Right cardiac atrium (tissue), 5 donors: ENCODE results near the gene AMIGO3. TPM values are rescaled to one million over a fixed set of nuclear protein-coding genes. Genes with fewer than 3 reads are reported as not detected.
"Not testable (repeated sequence)": the region's sequence is repeated elsewhere in the genome, so short reads cannot be mapped to it uniquely, and the experiment has no call there.

Experiments used
- ATAC-seq, 2 donors: fragments of 200-7000 bp; cut with Tn5 transposase; one replicate each; pipeline versions ENCODE4 v1.8.0 to v1.9.1; 2020; ENCODE audit warnings: moderate library complexity in 2 of 2, mild to moderate bottlenecking in 1 of 2
- DNase-seq, 3 donors: peaks; one replicate each; pipeline ENCODE4 v3.0.0-alpha.2; 2020
- H3K27ac ChIP-seq: one replicate; pipeline ENCODE4 v1.5.1; 2013; ENCODE audit warnings: mild to moderate bottlenecking, low read length, control low read depth, moderate library complexity
- H3K27me3 ChIP-seq: one replicate; pipeline ENCODE4 v1.6.1; 2013; ENCODE audit not compliant: control insufficient read depth, insufficient read depth
- H3K4me1 ChIP-seq: one replicate; pipeline ENCODE4 v1.6.1; 2013; ENCODE audit warnings: low read length; ENCODE audit not compliant: control insufficient read depth, insufficient read depth
- H3K4me3 ChIP-seq: one replicate; pipeline ENCODE4 v1.5.1; 2013; ENCODE audit warnings: low read length, control low read depth
- H3K9me3 ChIP-seq: one replicate; pipeline ENCODE4 v1.6.1; 2013; ENCODE audit warnings: low read length; ENCODE audit not compliant: control insufficient read depth
- WGBS: extraction: QIAGEN DNeasy Blood & Tissue Kit; methylation state at CpG from one replicate; pipeline ENCODE4 v1.1.7; 2013; 5-methylcytosine and 5-hydroxymethylcytosine counted together
- intact Hi-C, 4 donors: fragments of 100-400 bp; cut with DNase I; formaldehyde crosslinking; loops; one replicate each; pipeline versions ENCODE4 v1.11.0 to v1.14.0; 2022 to 2023
- polyA plus RNA-seq: library from polyadenylated mRNA; stranded (reverse); fragments of 200-250 nt; gene quantifications from one replicate; pipeline ENCODE4 v1.2.3, GENCODE V29; 2013
- total RNA-seq, 4 donors: library from RNA; stranded (reverse); fragmentation: NEBNext Ultra II Directional; extraction: Animal tissue kit (Norgen Biotek cat#: 25700); gene quantifications; one replicate each; pipeline ENCODE4 v1.2.1, GENCODE V29; 2021
- donor health status: healthy with polysubstance abuse.
- donor health status: DM: no; HTN: yes; CAD: no.
- donor health status: DM: no; HTN: no; CAD: no.
- donor health status: DM: no; HTN: yes; CAD: no; lungs with severe emphysema.
- donor health status: DM: yes; HTN: yes; CAD: no.

The AMIGO3 gene
- total and polyA plus RNA-seq, 5 donors = 0.09 to 0.57 TPM; not detected in 3

- intact Hi-C loops, ATAC-seq, H3K4me1 ChIP-seq, H3K27me3 ChIP-seq, H3K27ac ChIP-seq, H3K9me3 ChIP-seq, H3K4me3 ChIP-seq: not testable (repeated sequence)
- peak in 2 of 3 donors; percentile 14 to 59 for DNase-seq
- WGBS = 18% methylated on average over 35 of the region's 36 CpGs
Measured at GRCh38 chr3:49685846-49686245, 33.6 kb downstream of the AMIGO3 start.

GRCh38 chr3:49685103-49685502, 34.4 kb downstream of the AMIGO3 start:
- WGBS = 92% methylated on average over 10 of the region's 10 CpGs
- H3K4me3 ChIP-seq, intact Hi-C loops, H3K4me1 ChIP-seq, H3K27ac ChIP-seq, H3K27me3 ChIP-seq, DNase-seq, ATAC-seq, H3K9me3 ChIP-seq: not testable (repeated sequence)

GRCh38 chr3:49684453-49684852, 35.0 kb downstream of the AMIGO3 start:
- 87% methylated on average over 2 of the region's 2 CpGs for WGBS

GRCh38 chr3:49683162-49683561, 36.3 kb downstream of the AMIGO3 start:
- no peak for ATAC-seq
- WGBS = 77% methylated on average over 6 of the region's 6 CpGs
- H3K27ac ChIP-seq = no peak overlapping the region
- intact Hi-C loops = no loop called here
- no peaks in the 10 kb centered on the region for H3K27me3 ChIP-seq
- peak in 1 of 3 donors; percentile 28 for DNase-seq
- no peaks in the 10 kb centered on the region for H3K9me3 ChIP-seq
- H3K4me1 ChIP-seq = peaks cover 2% of the 10 kb centered on the region
- no peak overlapping the region for H3K4me3 ChIP-seq

More at GRCh38 chr3:49684453-49684852, 35.0 kb downstream of the AMIGO3 start:
- H3K4me1 ChIP-seq, H3K27me3 ChIP-seq, H3K27ac ChIP-seq, H3K9me3 ChIP-seq, H3K4me3 ChIP-seq, ATAC-seq, intact Hi-C loops: not testable (repeated sequence)
- peak in 2 of 3 donors; percentile 19 to 35 for DNase-seq

GRCh38 chr3:49681543-49681942, 37.9 kb downstream of the AMIGO3 start:
- no peak overlapping the region for H3K4me3 ChIP-seq
- 79% methylated on average over 4 of the region's 4 CpGs for WGBS
- no peaks in the 10 kb centered on the region for H3K27me3 ChIP-seq
- ATAC-seq (no peak), DNase-seq (peak in 1 of 3 donors; percentile 4)
- intact Hi-C loops = no loop called here
- peaks cover 2% of the 10 kb centered on the region for H3K4me1 ChIP-seq
- H3K27ac ChIP-seq = no peak overlapping the region
- no peaks in the 10 kb centered on the region for H3K9me3 ChIP-seq

GRCh38 chr3:49681232-49681522, 38.3 kb downstream of the AMIGO3 start:
- Histone ChIP-seq H3K27ac (no peak overlapping the region), H3K27me3 (no peaks in the 10 kb centered on the region), H3K4me3 (no peak overlapping the region), H3K9me3 (no peaks in the 10 kb centered on the region), H3K4me1 (no peaks in the 10 kb centered on the region)
- ATAC-seq = no peak
- intact Hi-C loops = no loop called here
- 95% methylated on average over 2 of the region's 2 CpGs for WGBS
- no peak for DNase-seq

- 84% methylated on average over 7 of the region's 7 CpGs for WGBS
- H3K4me3 ChIP-seq = no peak overlapping the region
- no peaks in the 10 kb centered on the region for H3K9me3 ChIP-seq
- H3K27me3 ChIP-seq = no peaks in the 10 kb centered on the region
- ATAC-seq (no peak), DNase-seq (peak in 1 of 3 donors; percentile 17)
- intact Hi-C loops = no loop called here
- no peaks in the 10 kb centered on the region for H3K4me1 ChIP-seq
- no peak overlapping the region for H3K27ac ChIP-seq
Measured at GRCh38 chr3:49680493-49681231, 38.8 kb downstream of the AMIGO3 start.

GRCh38 chr3:49675912-49676311, 43.6 kb downstream of the AMIGO3 start:
- peaks cover 5% of the 10 kb centered on the region for H3K4me1 ChIP-seq
- 90% methylated on average over 11 of the region's 11 CpGs for WGBS
- H3K9me3 ChIP-seq = no peaks in the 10 kb centered on the region
- DNase-seq (peak in 1 of 3 donors; percentile 49), ATAC-seq (no peak)
- intact Hi-C loops = loop anchor here in 1 of 4 donors (10.0 kb wide), 1 partner anchor 211 kb away; no protein-coding TSS in a partner anchor
- no peak overlapping the region for H3K4me3 ChIP-seq
- H3K27ac ChIP-seq = no peak overlapping the region
- no peaks in the 10 kb centered on the region for H3K27me3 ChIP-seq

- Histone ChIP-seq H3K4me3 (peak overlapping the region; percentile 67), H3K9me3 (no peaks in the 10 kb centered on the region), H3K27ac (peak overlapping the region; percentile 8), H3K4me1 (peaks cover 5% of the 10 kb centered on the region), H3K27me3 (no peaks in the 10 kb centered on the region)
- peak in 1 of 3 donors; percentile 76 for DNase-seq
- peak; percentile 37 to 54 for ATAC-seq
- intact Hi-C loops = loop anchor here (5.0 to 10.0 kb wide), 3 partner anchors 132 to 210 kb away; no protein-coding TSS in a partner anchor
- WGBS = 11% methylated on average over 34 of the region's 34 CpGs
Measured at GRCh38 chr3:49674497-49674983, 44.9 kb downstream of the AMIGO3 start.

GRCh38 chr3:49673715-49674496, 45.6 kb downstream of the AMIGO3 start, which contains the start of gene APEH:
Gene APEH, plus strand, starts transcription at chr3:49674351. Its CDS starts 51 bp downstream, at chr3:49674402.
- peak; percentile 98 to 99 (median 98) for DNase-seq
- WGBS = under 1% methylated on average over 71 of the region's 71 CpGs

More at GRCh38 chr3:49673715-49674496, 45.6 kb downstream of the AMIGO3 start, which contains the start of gene APEH:
- Histone ChIP-seq H3K4me1 (peaks cover 5% of the 10 kb centered on the region), H3K27me3 (no peaks in the 10 kb centered on the region), H3K4me3 (peak within 1 kb of the TSS; percentile 67), H3K27ac (peak within 1 kb of the TSS; percentile 74), H3K9me3 (no peaks in the 10 kb centered on the region)
- peak; percentile 94 to 95 for ATAC-seq
- intact Hi-C loops = loop anchor here (5.0 to 10.0 kb wide), 3 partner anchors 132 to 209 kb away; no protein-coding TSS in a partner anchor
